Subcutaneous adipose tissue (tissue), 4 donors: ENCODE data around the gene NINJ2. TPM values are rescaled to one million over a fixed set of nuclear protein-coding genes. Genes with fewer than 3 reads are reported as not detected.

Experiments used
- CTCF ChIP-seq: fragments of 450-650 bp; IDR thresholded peaks from one replicate; pipeline ENCODE4 v1.5.1; 2016; ENCODE audit warnings: low read depth, mild to moderate bottlenecking, control low read depth, antibody characterized with exemption, moderate library complexity
- total RNA-seq, 4 donors: library from RNA; depleted of rRNA; stranded (reverse); fragments of >200 nt; gene quantifications; one replicate each; pipeline ENCODE4 v1.1.0, GENCODE V29; 2016

Gene NINJ2
- total RNA-seq, 4 donors from 2014 or later, result 9.4 to 54.3 (median 19.0) TPM

GRCh38 chr12:539540-540310 is 123.5 kb downstream of the NINJ2 start:
- TF ChIP-seq CTCF, result no peak

GRCh38 chr12:538731-539539 is 124.3 kb downstream of the NINJ2 start:
- no peak for TF ChIP-seq CTCF

- TF ChIP-seq CTCF, result no peak
Observed at GRCh38 chr12:537772-538171, 125.5 kb downstream of the NINJ2 start.

- TF ChIP-seq CTCF, result no peak
Observed at GRCh38 chr12:536751-537245, 126.4 kb downstream of the NINJ2 start.

- no peak for TF ChIP-seq CTCF
Observed at GRCh38 chr12:535396-535795, 127.8 kb downstream of the NINJ2 start.

GRCh38 chr12:534216-534615 is 129.0 kb downstream of the NINJ2 start:
- TF ChIP-seq CTCF, result no peak

- no peak for TF ChIP-seq CTCF
Observed at GRCh38 chr12:533718-534117, 129.5 kb downstream of the NINJ2 start.
